CD4-positive, alpha-beta T cell treated with Interferon alpha-2 for 1 hour (primary cell): Measurements from ENCODE around the gene MAP2K3.

Experiments used
- DNase-seq, 2 donors: peaks; one replicate each; pipeline ENCODE4 v3.0.0-alpha.2; 2020 to 2022

The MAP2K3 gene

GRCh38 chr17:21283482-21284318 lies 811 bp upstream of the MAP2K3 start:
- DNase-seq, result no peak

GRCh38 chr17:21285164-21286065 lies 904 bp downstream of the MAP2K3 start:
- no peak for DNase-seq

- DNase-seq, result peak; percentile 21 to 59
Observed at GRCh38 chr17:21286066-21286770, 1.7 kb downstream of the MAP2K3 start.

GRCh38 chr17:21286909-21287702 lies 2.6 kb downstream of the MAP2K3 start:
- DNase-seq, result peak in 1 of 2 donors; percentile 19

GRCh38 chr17:21287703-21288449 lies 3.4 kb downstream of the MAP2K3 start:
- DNase-seq, result peak; percentile 95 to 96

GRCh38 chr17:21288571-21289017 lies 4.1 kb downstream of the MAP2K3 start:
- peak in 1 of 2 donors; percentile 35 for DNase-seq

- no peak for DNase-seq
Observed at GRCh38 chr17:21289175-21289901, 4.8 kb downstream of the MAP2K3 start.

GRCh38 chr17:21289902-21290571 lies 5.5 kb downstream of the MAP2K3 start:
- DNase-seq, result no peak

- no peak for DNase-seq
Observed at GRCh38 chr17:21291357-21291756, 6.8 kb downstream of the MAP2K3 start.

GRCh38 chr17:21291862-21292261 lies 7.4 kb downstream of the MAP2K3 start:
- no peak for DNase-seq

- DNase-seq, result no peak
Observed at GRCh38 chr17:21292867-21293830, 8.6 kb downstream of the MAP2K3 start.

- DNase-seq, result no peak
Observed at GRCh38 chr17:21293831-21294210, 9.3 kb downstream of the MAP2K3 start.

- DNase-seq, result no peak
Observed at GRCh38 chr17:21294321-21295035, 10.0 kb downstream of the MAP2K3 start.

GRCh38 chr17:21295036-21295952 lies 10.8 kb downstream of the MAP2K3 start:
- DNase-seq, result no peak

- no peak for DNase-seq
Observed at GRCh38 chr17:21296097-21297025, 11.8 kb downstream of the MAP2K3 start.

GRCh38 chr17:21297026-21297520 lies 12.6 kb downstream of the MAP2K3 start:
- DNase-seq, result no peak
